B cell (primary cell): ENCODE measurements around the gene GRAMD2A. TPM values are rescaled to one million over a fixed set of nuclear protein-coding genes. Genes with fewer than 3 reads are reported as not detected.
"Not testable (repeated sequence)": the region's sequence is repeated elsewhere in the genome, so short reads cannot be mapped to it uniquely, and the experiment has no call there.

Experiments
- ATAC-seq: fragments of 200-7000 bp; cut with Tn5 transposase; one replicate; pipeline ENCODE4 v1.10.0; 2021; ENCODE audit warnings: low read depth, mild to moderate bottlenecking, moderate number of reproducible peaks, moderate library complexity
- CTCF ChIA-PET: fragments of 350-600 bp; sonication (Branson Sonifier 250); formaldehyde crosslinking; loops from one replicate; lab custom pipeline; 2021; ENCODE audit warnings: antibody characterized with exemption, inconsistent platforms; lab: Charles Lee
- POLR2A ChIA-PET: fragments of 350-600 bp; sonication (Branson Sonifier 250); formaldehyde crosslinking; loops from one replicate; lab custom pipeline; 2021; ENCODE audit warnings: antibody characterized with exemption; lab: Charles Lee
- DNase-seq: peaks from one replicate; pipeline ENCODE4 v3.0.0; 2013
- H2AFZ ChIP-seq: 2 replicates; pipeline ENCODE4 v1.6.1; 2012; ENCODE audit warnings: mild to moderate bottlenecking, low read depth, low read length; ENCODE audit not compliant: insufficient read depth, poor library complexity, severe bottlenecking
- H3K27ac ChIP-seq, 2 donors: 1 replicate in 1 of 2; 2 replicates in 1 of 2; pipeline ENCODE4 v1.5.1; 2012 to 2013; ENCODE audit warnings: low read length in 2 of 2, mild to moderate bottlenecking in 2 of 2, moderate library complexity in 1 of 2
- H3K27me3 ChIP-seq, 4 experiments: fragments of 200-600 bp in 1 of 4; sonication (generic) in 1 of 4; replicated peaks in 1 of 4; 1 replicate in 2 of 4; 2 replicates in 2 of 4; pipeline versions ENCODE4 v1.6.1 to v1.7.0; 2013 to 2016; ENCODE audit warnings: low read length in 3 of 4, mild to moderate bottlenecking in 2 of 4, mixed read lengths in 1 of 4, moderate library complexity in 1 of 4; ENCODE audit not compliant: insufficient read depth in 4 of 4, control insufficient read depth in 3 of 4; ENCODE audit errors: control extremely low read depth in 1 of 4
- H3K36me3 ChIP-seq, 2 experiments: replicated peaks in 1 of 2; 1 replicate in 1 of 2; 2 replicates in 1 of 2; pipeline versions ENCODE4 v1.6.1 to v1.7.1; 2013; ENCODE audit warnings: low read length in 1 of 2; ENCODE audit not compliant: insufficient read depth in 2 of 2, control insufficient read depth in 1 of 2; ENCODE audit errors: control extremely low read depth in 1 of 2, extremely low read depth in 1 of 2
- H3K4me1 ChIP-seq, 2 donors: fragments of 200-600 bp in 1 of 2; sonication (generic) in 1 of 2; 1 replicate in 1 of 2; 2 replicates in 1 of 2; pipeline versions ENCODE4 v1.5.1 to v1.6.1; 2013 to 2017; ENCODE audit warnings: low read length in 2 of 2; ENCODE audit not compliant: control insufficient read depth in 2 of 2, insufficient read depth in 2 of 2
- H3K4me2 ChIP-seq: replicated peaks from 2 replicates; pipeline ENCODE3; 2012; ENCODE audit warnings: mild to moderate bottlenecking, low read depth, low read length; ENCODE audit not compliant: poor library complexity, severe bottlenecking
- H3K4me3 ChIP-seq, 5 experiments: fragments of 200-600 bp in 1 of 5; sonication (generic) in 1 of 5; 1 replicate in 3 of 5; 2 replicates in 2 of 5; pipeline versions ENCODE4 v1.5.1 to v1.7.0; 2011 to 2016; ENCODE audit warnings: low read length in 4 of 5, mild to moderate bottlenecking in 4 of 5, low read depth in 2 of 5, control low read depth in 1 of 5, moderate library complexity in 1 of 5; ENCODE audit not compliant: insufficient read depth in 1 of 5; ENCODE audit errors: control extremely low read depth in 1 of 5, extremely low read depth in 1 of 5
- H3K79me2 ChIP-seq: fragments of 200-600 bp; sonication (generic); one replicate; pipeline ENCODE4 v1.6.0; 2016; ENCODE audit warnings: low read length; ENCODE audit not compliant: control insufficient read depth, insufficient read depth
- H3K9ac ChIP-seq: fragments of 200-600 bp; sonication (generic); 2 replicates; pipeline ENCODE4 v1.6.1; 2017; ENCODE audit warnings: mild to moderate bottlenecking, low read length, moderate library complexity
- H3K9me3 ChIP-seq, 3 donors: one replicate each; pipeline versions ENCODE4 v1.6.1 to v1.7.1; 2013; ENCODE audit warnings: low read length in 2 of 3; ENCODE audit not compliant: control insufficient read depth in 2 of 3, insufficient read depth in 1 of 3; ENCODE audit errors: control extremely low read depth in 1 of 3
- H4K20me1 ChIP-seq: 2 replicates; pipeline ENCODE4 v1.6.0; 2012; ENCODE audit warnings: mild to moderate bottlenecking, low read length; ENCODE audit not compliant: insufficient read depth, control insufficient read depth, poor library complexity, severe bottlenecking
- H3K27ac Mint-ChIP-seq: one replicate; pipeline ENCODE4 v1.8.0; 2021; ENCODE audit warnings: mixed read lengths
- H3K27me3 Mint-ChIP-seq: one replicate; pipeline ENCODE4 v1.8.0; 2021; ENCODE audit warnings: mixed read lengths
- H3K4me1 Mint-ChIP-seq: one replicate; pipeline ENCODE4 v1.8.0; 2021; ENCODE audit warnings: mixed read lengths
- H3K4me3 Mint-ChIP-seq: one replicate; pipeline ENCODE4 v1.8.0; 2021; ENCODE audit warnings: mixed read lengths
- H3K9me3 Mint-ChIP-seq: one replicate; pipeline ENCODE4 v1.8.0; 2022; ENCODE audit warnings: mixed read lengths; ENCODE audit not compliant: insufficient read depth
- EZH2 ChIP-seq: IDR thresholded peaks from 2 replicates; pipeline ENCODE4 v1.6.1; 2012; ENCODE audit warnings: borderline replicate concordance, low read depth, mild to moderate bottlenecking, moderate library complexity, low read length; ENCODE audit not compliant: insufficient read depth, poor library complexity, severe bottlenecking
- WGBS: methylation state at CpG from one replicate; pipeline ENCODE4 v1.1.5; 2013; ENCODE audit warnings: missing lambda C conversion rate; ENCODE audit not compliant: insufficient coverage; 5-methylcytosine and 5-hydroxymethylcytosine counted together
- intact Hi-C: fragments of 100-400 bp; cut with micrococcal nuclease; formaldehyde crosslinking; loops from one replicate; pipeline ENCODE4 v1.10.0; 2022
- polyA plus RNA-seq: library from polyadenylated mRNA; depleted of rRNA; stranded (reverse); fragments of >200 nt; gene quantifications from 2 replicates; pipeline ENCODE4 v1.2.3, GENCODE V29; 2012
- total RNA-seq, 2 donors: library from RNA; stranded (reverse); fragments of 120-200 nt in 1 of 2; gene quantifications; 1 replicate in 1 of 2; 2 replicates in 1 of 2; pipeline versions ENCODE4 v1.2.3 to v1.2.4, GENCODE V29; 2013 to 2022
- TF ChIP-seq, protein P1 (sequence below): fragments of 200-600 bp; IDR thresholded peaks from one replicate; pipeline ENCODE4 v1.8.0; 2022; ENCODE audit warnings: antibody characterized with exemption, mild to moderate bottlenecking

The GRAMD2A gene
- total and polyA plus RNA-seq, 2 donors (not counting 1 experiment from before 2014, with no cell fraction given) = not detected

DNA sequence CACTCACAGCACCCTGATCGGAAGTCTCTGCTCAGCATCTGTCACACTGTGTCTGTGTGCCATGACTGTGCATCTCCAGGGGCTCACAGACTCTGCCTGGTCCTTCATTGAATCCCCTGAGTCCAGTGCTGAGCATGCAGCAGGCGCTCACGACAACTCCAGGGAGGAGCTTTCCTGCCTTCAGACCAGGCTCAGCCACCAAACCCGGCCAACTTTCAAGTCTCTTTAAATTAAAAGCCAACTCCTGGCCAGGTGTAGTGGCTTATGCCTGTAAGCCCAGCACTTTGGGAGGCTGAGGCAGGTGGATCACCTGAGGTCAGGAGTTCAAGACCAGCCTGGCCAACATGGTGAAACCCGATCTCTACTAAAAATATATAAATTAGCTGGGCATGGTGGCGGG lies 24.2 kb downstream of the GRAMD2A start:
- no peaks in the 10 kb centered on the region for H3K9me3 Mint-ChIP-seq
- no peak overlapping the region for H3K4me3 Mint-ChIP-seq
- no peaks in the 10 kb centered on the region for H3K36me3 ChIP-seq
- no peaks in the 10 kb centered on the region for H3K9me3 ChIP-seq
- H3K27me3 Mint-ChIP-seq = peaks cover 27% of the 10 kb centered on the region
- ChIA-PET CTCF (no interaction called here), POLR2A (no interaction called here)
- H2AFZ ChIP-seq = no peak overlapping the region
- H3K4me1 ChIP-seq = no peaks in the 10 kb centered on the region
- 95% methylated on average over 4 of the region's 6 CpGs for WGBS
- TF ChIP-seq EZH2 = no peak
- TF ChIP-seq, protein P1, sequence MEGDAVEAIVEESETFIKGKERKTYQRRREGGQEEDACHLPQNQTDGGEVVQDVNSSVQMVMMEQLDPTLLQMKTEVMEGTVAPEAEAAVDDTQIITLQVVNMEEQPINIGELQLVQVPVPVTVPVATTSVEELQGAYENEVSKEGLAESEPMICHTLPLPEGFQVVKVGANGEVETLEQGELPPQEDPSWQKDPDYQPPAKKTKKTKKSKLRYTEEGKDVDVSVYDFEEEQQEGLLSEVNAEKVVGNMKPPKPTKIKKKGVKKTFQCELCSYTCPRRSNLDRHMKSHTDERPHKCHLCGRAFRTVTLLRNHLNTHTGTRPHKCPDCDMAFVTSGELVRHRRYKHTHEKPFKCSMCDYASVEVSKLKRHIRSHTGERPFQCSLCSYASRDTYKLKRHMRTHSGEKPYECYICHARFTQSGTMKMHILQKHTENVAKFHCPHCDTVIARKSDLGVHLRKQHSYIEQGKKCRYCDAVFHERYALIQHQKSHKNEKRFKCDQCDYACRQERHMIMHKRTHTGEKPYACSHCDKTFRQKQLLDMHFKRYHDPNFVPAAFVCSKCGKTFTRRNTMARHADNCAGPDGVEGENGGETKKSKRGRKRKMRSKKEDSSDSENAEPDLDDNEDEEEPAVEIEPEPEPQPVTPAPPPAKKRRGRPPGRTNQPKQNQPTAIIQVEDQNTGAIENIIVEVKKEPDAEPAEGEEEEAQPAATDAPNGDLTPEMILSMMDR = no peak
- no peaks in the 10 kb centered on the region for H4K20me1 ChIP-seq
- peaks cover 0 to 2% (median 0%) of the 10 kb centered on the region in 4 experiments for H3K27me3 ChIP-seq
- H3K27ac Mint-ChIP-seq = no peak overlapping the region
- no peak overlapping the region for H3K4me2 ChIP-seq
- no peaks in the 10 kb centered on the region for H3K4me1 Mint-ChIP-seq
- H3K9ac ChIP-seq = no peak overlapping the region
- ATAC-seq (no peak), DNase-seq (no peak)
- H3K27ac ChIP-seq = no peak overlapping the region
- no peaks in the 10 kb centered on the region for H3K79me2 ChIP-seq
- intact Hi-C loops = no loop called here
- no peak overlapping the region for H3K4me3 ChIP-seq

DNA sequence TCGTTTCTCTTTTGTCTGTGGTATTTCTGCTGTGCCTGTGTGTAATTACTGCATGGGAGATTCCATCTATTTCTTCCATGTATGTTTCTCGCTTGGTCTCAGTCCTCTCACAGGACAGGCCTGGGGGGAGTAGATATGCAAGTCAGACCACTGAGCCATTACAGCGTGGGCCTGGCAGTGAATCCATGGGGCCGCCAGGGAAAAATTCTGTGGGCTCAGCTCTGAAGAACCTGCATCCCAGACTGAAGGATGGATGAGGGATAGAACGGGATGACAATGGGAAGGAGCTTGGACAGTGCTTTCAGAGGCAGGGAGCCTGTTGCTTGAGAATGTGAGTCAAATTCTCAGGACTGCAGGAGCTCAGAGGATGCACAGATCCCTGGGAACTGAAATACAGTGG lies 24.8 kb downstream of the GRAMD2A start:
- CTCF ChIA-PET = no interaction called here
- no peak overlapping the region for H3K4me3 Mint-ChIP-seq
- TF ChIP-seq EZH2 = no peak
- TF ChIP-seq, protein P1 = no peak

GRCh38 chr15:72171978-72172377 lies 25.6 kb downstream of the GRAMD2A start:
- CTCF ChIA-PET = interaction anchor here (0.7 kb wide), 1 partner anchor 12 kb away, joined by 3 read pairs; no protein-coding TSS in a partner anchor
- WGBS = 98% methylated on average over 10 of the region's 10 CpGs
- H3K4me2 ChIP-seq, H3K27ac ChIP-seq, H3K36me3 ChIP-seq, H3K9ac ChIP-seq, DNase-seq, H3K4me1 Mint-ChIP-seq, H3K27me3 ChIP-seq, ATAC-seq, H3K4me3 ChIP-seq, H3K27ac Mint-ChIP-seq, H3K9me3 Mint-ChIP-seq, H3K79me2 ChIP-seq, H3K4me1 ChIP-seq, POLR2A ChIA-PET, H3K9me3 ChIP-seq, H2AFZ ChIP-seq, H3K4me3 Mint-ChIP-seq, intact Hi-C loops, H4K20me1 ChIP-seq: not testable (repeated sequence)
- peaks cover 30% of the 10 kb centered on the region for H3K27me3 Mint-ChIP-seq

More for the DNA sequence above, 24.8 kb downstream of the GRAMD2A start:
- Mint-ChIP-seq H3K9me3 (no peaks in the 10 kb centered on the region), H3K4me1 (no peaks in the 10 kb centered on the region), H3K27ac (no peak overlapping the region), H3K27me3 (peaks cover 30% of the 10 kb centered on the region)
- Histone ChIP-seq H3K27ac (no peak overlapping the region), H3K79me2 (no peaks in the 10 kb centered on the region), H3K4me3 (no peak overlapping the region), H3K4me2 (no peak overlapping the region), H3K9ac (no peak overlapping the region), H2AFZ (no peak overlapping the region), H3K9me3 (no peaks in the 10 kb centered on the region), H3K4me1 (no peaks in the 10 kb centered on the region), H3K36me3 (no peaks in the 10 kb centered on the region), H3K27me3 (peaks cover 0 to 2% (median 0%) of the 10 kb centered on the region in 4 experiments), H4K20me1 (no peaks in the 10 kb centered on the region)
- intact Hi-C loops = no loop called here
- ATAC-seq = no peak
- 87% methylated on average over 5 of the region's 5 CpGs for WGBS
- DNase-seq = no peak
- POLR2A ChIA-PET = no interaction called here
